ENCODE measurements around the gene UBL4B. TPM values are rescaled to one million over a fixed set of nuclear protein-coding genes. Genes with fewer than 3 reads are reported as not detected.

UBL4B gene
- total RNA-seq, 2 donors from 2014 or later, result 8.4 TPM; not detected in 1

GRCh38 chr1:110067479-110067892, 44.8 kb upstream of the UBL4B start:
- no peak overlapping the region for H3K4me3 ChIP-seq
- no peak overlapping the region for H3K27ac ChIP-seq
- H3K36me3 ChIP-seq, result no peaks in the 10 kb centered on the region
- intact Hi-C loops (cut with DNase I), result no loop called here
- TF ChIP-seq POLR2AphosphoS5 (IDR thresholded peaks at IDR 0.05) (no peak), CTCF (IDR thresholded peaks at IDR 0.05) (no peak), POLR2A (IDR thresholded peaks at IDR 0.05) (no peak)
- 69% methylated on average over 23 of the region's 23 CpGs for WGBS
- H3K4me1 ChIP-seq (replicated peaks), result no peaks in the 10 kb centered on the region
- no peaks in the 10 kb centered on the region for H3K9me3 ChIP-seq
- H3K27me3 ChIP-seq (replicated peaks; ENCODE audit: insufficient read depth), result peaks cover 36% of the 10 kb centered on the region
- no peak for DNase-seq (ENCODE audit: low spot score)

- H3K4me3 ChIP-seq, result no peak overlapping the region
- no peak for TF ChIP-seq POLR2AphosphoS5 (IDR thresholded peaks at IDR 0.05)
- TF ChIP-seq POLR2A (IDR thresholded peaks at IDR 0.05), result no peak
- no peak for TF ChIP-seq CTCF (IDR thresholded peaks at IDR 0.05)
- H3K27me3 ChIP-seq (replicated peaks; ENCODE audit: insufficient read depth), result peaks cover 36% of the 10 kb centered on the region
- 19% methylated on average over 68 of the region's 68 CpGs for WGBS
- H3K27ac ChIP-seq, result no peak overlapping the region
- DNase-seq (ENCODE audit: low spot score), result no peak
- H3K4me1 ChIP-seq (replicated peaks), result no peaks in the 10 kb centered on the region
- intact Hi-C loops (cut with DNase I), result no loop called here
- H3K9me3 ChIP-seq, result no peaks in the 10 kb centered on the region
- H3K36me3 ChIP-seq, result no peaks in the 10 kb centered on the region
Measured at GRCh38 chr1:110067893-110068645, 44.2 kb upstream of the UBL4B start.

- no peak for DNase-seq (ENCODE audit: low spot score)
- Histone ChIP-seq H3K9me3 (no peaks in the 10 kb centered on the region), H3K36me3 (no peaks in the 10 kb centered on the region), H3K4me3 (no peak overlapping the region), H3K4me1 (replicated peaks) (no peaks in the 10 kb centered on the region), H3K27me3 (replicated peaks; ENCODE audit: insufficient read depth) (peaks cover 36% of the 10 kb centered on the region), H3K27ac (no peak overlapping the region)
- intact Hi-C loops (cut with DNase I), result no loop called here
- TF ChIP-seq CTCF (IDR thresholded peaks at IDR 0.05) (no peak), POLR2A (IDR thresholded peaks at IDR 0.05) (no peak), POLR2AphosphoS5 (IDR thresholded peaks at IDR 0.05) (no peak)
- 11% methylated on average over 67 of the region's 68 CpGs for WGBS
Measured at GRCh38 chr1:110068646-110069403, 43.4 kb upstream of the UBL4B start.

GRCh38 chr1:110069404-110070281, 42.6 kb upstream of the UBL4B start:
- Histone ChIP-seq H3K27me3 (replicated peaks; ENCODE audit: insufficient read depth) (peaks cover 36% of the 10 kb centered on the region), H3K4me3 (no peak overlapping the region), H3K4me1 (replicated peaks) (no peaks in the 10 kb centered on the region), H3K27ac (no peak overlapping the region), H3K36me3 (no peaks in the 10 kb centered on the region), H3K9me3 (no peaks in the 10 kb centered on the region)
- 41% methylated on average over 53 of the region's 64 CpGs for WGBS
- no peak for TF ChIP-seq CTCF (IDR thresholded peaks at IDR 0.05)
- no peak for TF ChIP-seq POLR2A (IDR thresholded peaks at IDR 0.05)
- TF ChIP-seq POLR2AphosphoS5 (IDR thresholded peaks at IDR 0.05), result no peak
- no peak for DNase-seq (ENCODE audit: low spot score)
- intact Hi-C loops (cut with DNase I), result no loop called here

Measured in prostate gland (tissue), 2 donors.